KMS-11 (cell line): ENCODE data around the gene TOX2.

Experiments
- H2AFZ ChIP-seq: fragments of 200-600 bp; sonication (generic); 2 replicates; pipeline ENCODE4 v1.6.1; 2016; ENCODE audit warnings: antibody characterized with exemption, mixed run types, low read depth
- H3K27ac ChIP-seq: fragments of 200-600 bp; sonication (generic); 2 replicates; pipeline ENCODE4 v1.6.1; 2016; ENCODE audit warnings: mild to moderate bottlenecking, mixed run types
- H3K27me3 ChIP-seq: fragments of 200-600 bp; sonication (generic); 2 replicates; pipeline ENCODE4 v1.6.1; 2017; ENCODE audit warnings: mild to moderate bottlenecking, low read depth, mixed run types, moderate library complexity; ENCODE audit not compliant: insufficient read depth
- H3K36me3 ChIP-seq: fragments of 200-600 bp; sonication (generic); 2 replicates; pipeline ENCODE4 v1.6.1; 2017; ENCODE audit warnings: mild to moderate bottlenecking, mixed run types; ENCODE audit not compliant: insufficient read depth
- H3K4me1 ChIP-seq: fragments of 200-600 bp; sonication (generic); 2 replicates; pipeline ENCODE4 v1.6.1; 2016; ENCODE audit warnings: mild to moderate bottlenecking, low read depth, mixed run types; ENCODE audit not compliant: poor library complexity, severe bottlenecking
- H3K4me2 ChIP-seq: fragments of 200-600 bp; sonication (generic); 2 replicates; pipeline ENCODE4 v1.7.0; 2016; ENCODE audit warnings: mild to moderate bottlenecking, mixed run types
- H3K4me3 ChIP-seq: fragments of 200-600 bp; sonication (generic); IDR thresholded peaks from 2 replicates; pipeline ENCODE4 v1.6.1; 2017; ENCODE audit warnings: low read depth, low read length, mixed read lengths; ENCODE audit not compliant: insufficient read depth
- H3K79me2 ChIP-seq: fragments of 200-600 bp; sonication (generic); 2 replicates; pipeline ENCODE4 v1.6.1; 2016; ENCODE audit warnings: low read depth, mixed run types; ENCODE audit not compliant: insufficient read depth
- H3K9ac ChIP-seq: fragments of 200-600 bp; sonication (generic); 2 replicates; pipeline ENCODE4 v1.6.1; 2016; ENCODE audit warnings: mild to moderate bottlenecking, mixed run types
- H4K20me1 ChIP-seq: fragments of 200-600 bp; sonication (generic); 2 replicates; pipeline ENCODE4 v1.6.1; 2016; ENCODE audit warnings: mild to moderate bottlenecking, mixed run types; ENCODE audit not compliant: insufficient read depth
- CTCF ChIP-seq: fragments of 200-600 bp; sonication (generic); conservative IDR thresholded peaks from 2 replicates; pipeline ENCODE4 v1.6.1; 2017; ENCODE audit warnings: low read depth, mild to moderate bottlenecking, antibody characterized with exemption, low read length, moderate library complexity, mixed read lengths

TOX2 gene

GRCh38 chr20:44004306-44004915 is 89.8 kb downstream of the TOX2 start:
- Histone ChIP-seq H3K36me3 (no peaks in the 10 kb centered on the region), H3K27ac (no peak overlapping the region), H3K4me2 (no peak overlapping the region), H3K4me3 (no peak overlapping the region), H3K79me2 (no peaks in the 10 kb centered on the region), H3K9ac (no peak overlapping the region), H4K20me1 (no peaks in the 10 kb centered on the region), H2AFZ (no peak overlapping the region), H3K27me3 (no peaks in the 10 kb centered on the region), H3K4me1 (peaks cover 55% of the 10 kb centered on the region)
- no peak for TF ChIP-seq CTCF

GRCh38 chr20:44005661-44006060 is 91.0 kb downstream of the TOX2 start:
- Histone ChIP-seq H3K4me1 (peaks cover 43% of the 10 kb centered on the region), H3K4me2 (no peak overlapping the region), H3K36me3 (no peaks in the 10 kb centered on the region), H2AFZ (no peak overlapping the region), H3K4me3 (no peak overlapping the region), H4K20me1 (no peaks in the 10 kb centered on the region), H3K9ac (no peak overlapping the region), H3K79me2 (no peaks in the 10 kb centered on the region), H3K27me3 (no peaks in the 10 kb centered on the region), H3K27ac (no peak overlapping the region)
- TF ChIP-seq CTCF, result no peak

GRCh38 chr20:44006126-44006525 is 91.5 kb downstream of the TOX2 start:
- H3K36me3 ChIP-seq, result no peaks in the 10 kb centered on the region
- TF ChIP-seq CTCF, result no peak
- no peaks in the 10 kb centered on the region for H3K27me3 ChIP-seq
- H3K79me2 ChIP-seq, result no peaks in the 10 kb centered on the region
- no peak overlapping the region for H3K4me2 ChIP-seq
- H4K20me1 ChIP-seq, result no peaks in the 10 kb centered on the region
- no peak overlapping the region for H3K9ac ChIP-seq
- H3K4me1 ChIP-seq, result peaks cover 38% of the 10 kb centered on the region
- H2AFZ ChIP-seq, result no peak overlapping the region
- no peak overlapping the region for H3K4me3 ChIP-seq
- no peak overlapping the region for H3K27ac ChIP-seq

- Histone ChIP-seq H2AFZ (no peak overlapping the region), H3K9ac (no peak overlapping the region), H3K4me2 (no peak overlapping the region), H3K4me3 (no peak overlapping the region), H3K27me3 (no peaks in the 10 kb centered on the region), H3K4me1 (peaks cover 34% of the 10 kb centered on the region), H3K27ac (no peak overlapping the region), H4K20me1 (no peaks in the 10 kb centered on the region), H3K36me3 (peaks cover under 1% of the 10 kb centered on the region; the same call in 1 of the 2 replicates), H3K79me2 (no peaks in the 10 kb centered on the region)
- TF ChIP-seq CTCF, result no peak
Measured at GRCh38 chr20:44006578-44006977, 91.9 kb downstream of the TOX2 start.
